ENCODE data around the gene CUX1.
"Not testable (repeated sequence)": the region's sequence is repeated elsewhere in the genome, so short reads cannot be mapped to it uniquely, and the experiment has no call there.

CUX1 gene

DNA sequence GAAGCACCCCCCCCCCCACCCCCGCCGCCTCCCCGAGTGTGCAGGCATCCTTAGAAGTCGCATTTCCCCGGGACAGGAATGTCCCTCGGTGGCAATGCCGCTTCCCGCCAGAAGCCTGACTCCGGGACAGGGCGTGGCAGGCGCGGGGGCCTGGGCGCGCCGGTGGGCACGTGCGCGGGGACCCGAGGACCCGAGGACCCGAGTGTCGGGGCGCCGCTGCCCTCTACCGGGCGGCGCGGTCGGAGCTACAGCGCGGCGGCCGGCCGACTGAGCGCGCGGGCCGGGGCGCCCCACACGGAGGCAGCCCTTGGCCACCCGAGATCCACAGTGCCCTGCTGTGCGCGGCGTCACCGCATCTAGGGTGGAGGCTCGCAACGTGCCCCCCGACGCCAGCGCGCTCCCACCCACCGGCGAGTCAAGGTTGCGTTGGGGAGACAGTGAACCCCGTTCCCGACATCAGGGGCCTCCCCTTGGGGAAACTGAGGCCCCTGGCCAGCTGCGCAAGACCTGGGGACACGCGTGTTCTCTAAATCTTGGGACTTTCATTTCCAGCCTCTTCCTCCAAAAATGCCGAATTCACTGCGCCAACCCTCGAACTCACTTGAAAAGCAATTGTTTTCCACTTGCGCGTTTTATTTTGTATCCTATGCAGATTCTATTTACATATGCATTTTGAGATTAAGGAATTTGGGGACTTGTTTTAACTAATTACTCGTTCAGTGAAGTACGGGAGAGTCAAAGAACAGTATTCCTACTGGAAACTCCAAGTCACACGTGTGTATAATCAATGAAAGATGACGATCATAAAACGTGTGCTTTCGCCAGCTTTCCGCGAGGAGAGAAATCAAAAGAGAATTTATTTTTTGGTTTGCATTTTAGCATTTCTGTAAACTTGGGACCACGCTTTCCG, 3.1 kb upstream of the CUX1 start:
- H3K9me3 Mint-ChIP-seq, result no peaks in the 10 kb centered on the region
- H3K4me3 Mint-ChIP-seq, result peak overlapping the region; percentile 81 to 86
- peaks cover 0 to 4% of the 10 kb centered on the region in 2 donors for H3K27me3 Mint-ChIP-seq
- peaks cover 0 to under 1% of the 10 kb centered on the region in 2 donors for H3K36me3 Mint-ChIP-seq
- DNase-seq (peak; percentile 54), ATAC-seq (replicated peaks) (peak; percentile 61 to 62)
- H3K27ac Mint-ChIP-seq, result peak overlapping the region; percentile 21
- peaks cover 6 to 20% of the 10 kb centered on the region in 2 donors for H3K4me1 Mint-ChIP-seq

DNA sequence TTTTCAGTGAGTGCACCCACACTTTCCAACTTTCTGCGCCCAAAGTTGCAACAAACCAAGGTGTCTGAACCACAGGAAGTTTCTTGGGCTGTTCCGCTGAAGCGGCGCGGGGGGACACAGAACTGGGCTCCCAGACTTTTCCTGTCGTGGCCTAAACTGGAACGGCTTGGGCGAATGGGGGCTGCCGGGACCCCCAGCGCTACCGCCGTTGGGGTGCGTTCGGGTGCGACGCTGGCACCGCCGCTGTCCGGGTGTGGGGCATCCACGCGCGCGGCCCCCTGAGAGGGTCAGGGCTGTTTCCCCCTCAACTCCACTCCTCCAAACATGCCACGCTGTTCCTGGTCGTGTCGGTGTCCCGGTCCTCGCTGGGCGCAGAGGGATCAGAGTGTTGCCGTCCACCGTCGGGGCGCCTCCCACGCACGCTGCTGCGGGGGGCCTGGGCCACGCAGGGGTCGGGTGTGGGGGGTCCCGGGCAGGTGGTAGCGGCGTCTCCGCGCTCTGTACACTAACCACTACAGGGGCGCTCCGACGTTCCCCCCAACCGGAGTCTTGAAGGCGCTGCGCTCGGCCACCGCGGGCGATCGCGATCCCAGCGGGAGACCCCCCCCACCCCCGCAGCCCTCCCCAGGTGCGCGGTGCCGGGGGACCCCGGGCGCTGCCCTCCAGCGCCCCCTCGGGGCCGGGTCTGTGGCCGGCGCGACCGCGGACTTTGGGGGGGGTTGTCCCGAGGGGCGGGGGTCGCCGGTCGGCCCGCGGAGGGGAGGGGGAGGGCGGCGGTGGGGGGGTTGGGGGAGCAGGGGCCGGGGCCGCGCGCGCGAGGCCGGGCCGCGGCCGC, 2.2 kb upstream of the CUX1 start:
- Mint-ChIP-seq H3K27ac (peak overlapping the region; percentile 21), H3K4me3 (peak overlapping the region; percentile 81 to 86), H3K27me3 (no peaks in the 10 kb centered on the region), H3K36me3 (peaks cover 0 to 4% of the 10 kb centered on the region in 2 donors), H3K9me3 (no peaks in the 10 kb centered on the region), H3K4me1 (peaks cover 11 to 28% of the 10 kb centered on the region in 2 donors)
- DNase-seq, result peak; percentile 49
- peak; percentile 50 to 64 for ATAC-seq (replicated peaks)

DNA sequence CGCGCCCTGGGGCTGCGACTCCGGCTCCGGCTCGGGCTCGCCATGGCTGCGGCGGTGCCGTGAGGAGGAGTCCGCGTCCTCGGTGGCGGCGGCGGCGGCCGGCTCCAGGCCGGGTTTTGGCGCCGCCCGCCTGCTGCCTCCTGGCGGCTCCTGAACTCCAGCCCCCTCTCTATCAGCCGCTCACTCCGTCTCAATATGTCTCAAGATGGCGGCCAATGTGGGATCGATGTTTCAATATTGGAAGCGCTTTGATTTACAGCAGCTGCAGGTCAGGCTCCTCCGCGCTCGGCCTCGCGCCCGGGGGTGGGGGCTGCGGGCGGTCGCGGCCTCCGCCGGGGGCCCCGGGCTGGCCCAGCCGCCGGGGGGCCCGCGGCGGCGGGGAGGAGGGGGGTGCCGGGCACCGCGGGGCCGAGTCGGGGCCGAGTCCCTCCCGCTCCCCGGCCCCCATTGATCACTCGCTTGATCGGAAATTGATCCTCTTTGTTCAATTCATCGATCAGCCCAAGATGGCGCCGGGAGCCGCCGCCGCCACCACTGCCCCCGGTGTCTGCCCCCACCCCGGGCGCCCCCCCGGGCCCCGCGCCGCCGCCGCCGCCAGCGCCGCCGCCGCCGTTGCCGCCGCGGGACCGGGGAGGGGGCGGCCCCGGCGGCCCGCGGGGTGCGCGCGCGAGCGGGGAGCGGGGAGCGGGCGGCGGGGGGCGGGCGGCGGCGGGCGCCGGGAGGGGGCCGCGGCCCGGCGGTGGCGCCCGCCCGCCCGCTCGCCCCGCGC, 1.4 kb upstream of the CUX1 start:
- Mint-ChIP-seq H3K9me3 (no peaks in the 10 kb centered on the region), H3K27me3 (no peaks in the 10 kb centered on the region), H3K4me1 (peaks cover 11 to 28% of the 10 kb centered on the region in 2 donors), H3K4me3 (peak overlapping the region; percentile 82 to 85), H3K36me3 (peaks cover 0 to 4% of the 10 kb centered on the region in 2 donors), H3K27ac (peak overlapping the region; percentile 77)
- DNase-seq (peak; percentile 63), ATAC-seq (replicated peaks) (peak; percentile 79 to 80)

DNA sequence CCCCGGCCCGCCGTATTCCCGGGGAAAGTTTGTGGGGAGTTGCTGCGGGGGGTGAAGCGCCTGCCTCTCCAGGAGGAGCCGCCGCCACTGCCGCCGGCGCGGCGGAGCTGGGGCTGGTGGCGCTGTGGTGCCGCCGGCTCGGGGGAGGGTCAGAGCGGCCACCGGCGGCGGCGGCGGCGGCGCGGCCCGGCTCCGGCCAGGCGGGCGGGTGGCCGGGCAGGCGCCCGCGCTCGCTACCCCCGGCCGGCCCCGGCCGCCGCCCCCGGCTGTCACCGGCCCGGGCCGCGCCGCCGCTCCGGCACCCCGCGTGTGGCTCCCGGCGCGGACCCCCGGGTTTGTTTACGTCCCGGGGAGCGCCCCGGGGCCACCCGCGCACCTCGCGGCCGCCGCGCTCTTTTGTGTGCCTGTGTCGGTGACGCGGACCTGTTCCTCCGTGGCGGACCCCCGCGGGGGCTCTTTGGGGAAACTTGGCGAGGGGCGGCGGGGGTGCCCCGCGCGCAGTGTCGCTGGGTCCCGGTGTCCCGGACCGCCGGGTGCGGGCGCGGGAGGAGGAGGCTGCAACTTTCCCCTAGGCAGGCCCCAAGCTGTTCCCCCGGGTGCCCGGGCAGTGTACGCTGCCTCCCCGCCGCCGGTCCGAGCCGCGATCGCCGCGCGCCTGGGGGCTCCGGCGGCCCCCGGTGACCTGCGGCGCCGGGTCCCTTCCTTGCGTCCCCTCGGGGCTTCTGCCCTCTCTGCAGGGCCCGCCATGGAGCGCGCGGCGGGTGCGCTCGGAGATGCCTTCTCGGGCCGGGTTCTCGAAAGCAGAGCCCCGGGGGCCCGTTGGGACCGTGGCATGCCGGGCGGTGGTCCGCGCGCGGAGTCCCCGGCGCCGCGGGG, 593 bp upstream of the CUX1 start:
- H3K4me3 Mint-ChIP-seq, result peak overlapping the region; percentile 62 to 85
- no peak for DNase-seq
- peaks cover 0 to 4% of the 10 kb centered on the region in 2 donors for H3K36me3 Mint-ChIP-seq
- H3K27ac Mint-ChIP-seq, result no peak overlapping the region
- H3K27me3 Mint-ChIP-seq, result no peaks in the 10 kb centered on the region
- no peaks in the 10 kb centered on the region for H3K9me3 Mint-ChIP-seq
- H3K4me1 Mint-ChIP-seq, result peaks cover 11 to 28% of the 10 kb centered on the region in 2 donors
- ATAC-seq (replicated peaks), result peak; percentile 8 to 13

GRCh38 chr7:101818287-101819071, 1.1 kb downstream of the CUX1 start:
- peaks cover 0 to 4% of the 10 kb centered on the region in 2 donors for H3K36me3 Mint-ChIP-seq
- no peak overlapping the region for H3K27ac Mint-ChIP-seq
- ATAC-seq (replicated peaks), result no peak
- no peaks in the 10 kb centered on the region for H3K9me3 Mint-ChIP-seq
- peaks cover 11 to 28% of the 10 kb centered on the region in 2 donors for H3K4me1 Mint-ChIP-seq
- H3K4me3 Mint-ChIP-seq, result peak overlapping the region; percentile 17 to 85
- no peak for DNase-seq
- no peaks in the 10 kb centered on the region for H3K27me3 Mint-ChIP-seq

DNA sequence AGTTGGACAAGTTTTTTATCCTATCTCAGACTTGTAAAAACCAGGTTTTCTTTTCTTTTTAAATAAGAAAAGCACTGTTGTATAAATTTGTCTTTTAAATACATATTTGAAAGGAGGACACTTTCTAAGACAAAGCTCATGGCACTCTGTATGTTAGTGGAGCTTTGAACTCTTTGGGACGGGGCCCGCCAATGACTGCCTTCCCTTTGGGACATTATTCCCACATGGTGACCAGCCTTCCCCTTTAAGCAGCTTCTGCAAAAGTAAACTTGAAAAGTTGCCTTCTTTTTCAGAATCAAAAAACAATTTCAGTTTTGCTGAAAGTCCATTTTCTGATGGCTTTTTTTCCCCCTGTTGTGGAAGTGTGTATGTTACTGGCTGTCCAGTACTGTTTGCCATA, 1.8 kb downstream of the CUX1 start:
- H3K36me3 Mint-ChIP-seq, result peaks cover 0 to 4% of the 10 kb centered on the region in 2 donors
- H3K27me3 Mint-ChIP-seq, result no peaks in the 10 kb centered on the region
- DNase-seq, result no peak
- no peak for ATAC-seq (replicated peaks)
- no peak overlapping the region for H3K27ac Mint-ChIP-seq
- no peak overlapping the region for H3K4me3 Mint-ChIP-seq
- no peaks in the 10 kb centered on the region for H3K9me3 Mint-ChIP-seq
- H3K4me1 Mint-ChIP-seq, result peaks cover 11 to 28% of the 10 kb centered on the region in 2 donors

- ATAC-seq (replicated peaks) (no peak), DNase-seq (no peak)
- Mint-ChIP-seq H3K4me3 (no peak overlapping the region), H3K9me3 (no peaks in the 10 kb centered on the region), H3K27me3 (no peaks in the 10 kb centered on the region), H3K36me3 (peaks cover 0 to 6% of the 10 kb centered on the region in 2 donors), H3K27ac (peak overlapping the region; percentile 9), H3K4me1 (peaks cover 8 to 21% of the 10 kb centered on the region in 2 donors)
These were observed 2.6 kb downstream of the CUX1 start for GRCh38 chr7:101819913-101820522.

- H3K36me3 Mint-ChIP-seq, result peaks cover 0 to 8% of the 10 kb centered on the region in 2 donors
- H3K4me1 Mint-ChIP-seq, result peaks cover 11 to 23% of the 10 kb centered on the region in 2 donors
These were observed 3.3 kb downstream of the CUX1 start for GRCh38 chr7:101820703-101821102.

DNA sequence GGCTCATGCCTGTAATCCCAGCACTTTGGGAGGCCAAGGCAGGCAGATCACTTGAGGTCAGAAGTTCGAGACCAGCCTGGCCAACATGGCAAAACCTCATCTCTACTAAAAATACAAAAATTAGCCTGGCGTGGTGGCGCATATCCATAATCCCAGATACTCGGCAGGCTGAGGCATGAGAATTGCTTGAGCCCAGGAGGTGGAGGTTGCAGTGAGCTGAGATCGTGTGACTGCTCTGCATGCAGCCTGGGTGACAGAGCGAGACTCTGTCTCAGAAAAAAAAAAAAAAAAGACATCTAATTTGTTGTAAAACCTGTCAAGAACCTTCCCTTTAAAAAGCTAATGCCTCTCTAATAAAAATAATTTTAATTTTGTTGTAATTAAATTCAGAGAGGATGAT, 5.2 kb downstream of the CUX1 start:
- not testable (repeated sequence) for H3K9me3 Mint-ChIP-seq; H3K27ac Mint-ChIP-seq; DNase-seq; H3K4me3 Mint-ChIP-seq; H3K27me3 Mint-ChIP-seq; ATAC-seq (replicated peaks); H3K36me3 Mint-ChIP-seq
- H3K4me1 Mint-ChIP-seq, result peaks cover 15 to 37% of the 10 kb centered on the region in 2 donors

More at GRCh38 chr7:101820703-101821102, 3.3 kb downstream of the CUX1 start:
- H3K27ac Mint-ChIP-seq, result no peak overlapping the region
- DNase-seq (no peak), ATAC-seq (replicated peaks) (no peak)
- no peak overlapping the region for H3K4me3 Mint-ChIP-seq
- H3K9me3 Mint-ChIP-seq, result no peaks in the 10 kb centered on the region
- no peaks in the 10 kb centered on the region for H3K27me3 Mint-ChIP-seq

GRCh38 chr7:101823096-101823495, 5.7 kb downstream of the CUX1 start:
- no peak for ATAC-seq (replicated peaks)
- Mint-ChIP-seq H3K4me1 (peaks cover 16 to 40% of the 10 kb centered on the region in 2 donors), H3K36me3 (peaks cover 0 to 12% of the 10 kb centered on the region in 2 donors)

DNA sequence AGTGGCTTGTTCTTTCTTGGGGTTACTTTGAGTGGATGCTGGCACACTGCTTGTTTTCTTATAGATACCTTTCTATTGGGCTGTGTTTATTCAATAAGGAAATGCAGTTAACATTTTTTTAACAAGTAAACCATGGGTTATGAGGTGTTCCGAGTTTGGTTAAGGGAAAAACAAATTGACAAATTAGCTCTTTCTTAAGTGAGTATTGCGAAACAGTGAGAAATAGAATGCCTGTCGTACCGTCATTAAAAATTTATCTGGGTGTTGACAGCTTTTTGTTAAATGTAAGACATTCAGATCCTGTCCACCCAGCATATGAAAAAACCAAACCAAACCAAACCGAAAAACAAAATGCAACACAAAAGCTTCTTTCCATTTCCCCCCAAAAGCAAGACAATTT, 6.2 kb downstream of the CUX1 start:
- H3K9me3 Mint-ChIP-seq, result no peaks in the 10 kb centered on the region
- ATAC-seq (replicated peaks) (no peak), DNase-seq (no peak)
- H3K36me3 Mint-ChIP-seq, result peaks cover 0 to 12% of the 10 kb centered on the region in 2 donors
- no peak overlapping the region for H3K4me3 Mint-ChIP-seq
- H3K27ac Mint-ChIP-seq, result no peak overlapping the region
- H3K4me1 Mint-ChIP-seq, result peaks cover 21 to 40% of the 10 kb centered on the region in 2 donors
- H3K27me3 Mint-ChIP-seq, result no peaks in the 10 kb centered on the region

More at GRCh38 chr7:101823096-101823495, 5.7 kb downstream of the CUX1 start:
- H3K27ac Mint-ChIP-seq, result no peak overlapping the region
- H3K9me3 Mint-ChIP-seq, result no peaks in the 10 kb centered on the region
- no peak overlapping the region for H3K4me3 Mint-ChIP-seq
- DNase-seq, result no peak
- no peaks in the 10 kb centered on the region for H3K27me3 Mint-ChIP-seq

- DNase-seq (no peak), ATAC-seq (replicated peaks) (no peak)
- Mint-ChIP-seq H3K4me3 (no peak overlapping the region), H3K4me1 (peaks cover 27 to 44% of the 10 kb centered on the region in 2 donors), H3K27ac (no peak overlapping the region), H3K27me3 (no peaks in the 10 kb centered on the region), H3K36me3 (peaks cover 0 to 17% of the 10 kb centered on the region in 2 donors), H3K9me3 (no peaks in the 10 kb centered on the region)
These were observed 7.0 kb downstream of the CUX1 start for GRCh38 chr7:101824440-101824839.

Data from stimulated activated naive B cell treated with anti-CD40 and anti-IgM and Interleukin-4, amounts not matched to agents 10 μg/mL and 1 μg/mL and 100 μg/mL, for 72 hours (primary cell).